ENCODE data around the gene SPTLC3. TPM values are rescaled to one million over a fixed set of nuclear protein-coding genes. Genes with fewer than 3 reads are reported as not detected.

The SPTLC3 gene
- 1 to 10 TPM; 5.5 to 9.7 (median 8.4) TPM for total RNA-seq

DNA sequence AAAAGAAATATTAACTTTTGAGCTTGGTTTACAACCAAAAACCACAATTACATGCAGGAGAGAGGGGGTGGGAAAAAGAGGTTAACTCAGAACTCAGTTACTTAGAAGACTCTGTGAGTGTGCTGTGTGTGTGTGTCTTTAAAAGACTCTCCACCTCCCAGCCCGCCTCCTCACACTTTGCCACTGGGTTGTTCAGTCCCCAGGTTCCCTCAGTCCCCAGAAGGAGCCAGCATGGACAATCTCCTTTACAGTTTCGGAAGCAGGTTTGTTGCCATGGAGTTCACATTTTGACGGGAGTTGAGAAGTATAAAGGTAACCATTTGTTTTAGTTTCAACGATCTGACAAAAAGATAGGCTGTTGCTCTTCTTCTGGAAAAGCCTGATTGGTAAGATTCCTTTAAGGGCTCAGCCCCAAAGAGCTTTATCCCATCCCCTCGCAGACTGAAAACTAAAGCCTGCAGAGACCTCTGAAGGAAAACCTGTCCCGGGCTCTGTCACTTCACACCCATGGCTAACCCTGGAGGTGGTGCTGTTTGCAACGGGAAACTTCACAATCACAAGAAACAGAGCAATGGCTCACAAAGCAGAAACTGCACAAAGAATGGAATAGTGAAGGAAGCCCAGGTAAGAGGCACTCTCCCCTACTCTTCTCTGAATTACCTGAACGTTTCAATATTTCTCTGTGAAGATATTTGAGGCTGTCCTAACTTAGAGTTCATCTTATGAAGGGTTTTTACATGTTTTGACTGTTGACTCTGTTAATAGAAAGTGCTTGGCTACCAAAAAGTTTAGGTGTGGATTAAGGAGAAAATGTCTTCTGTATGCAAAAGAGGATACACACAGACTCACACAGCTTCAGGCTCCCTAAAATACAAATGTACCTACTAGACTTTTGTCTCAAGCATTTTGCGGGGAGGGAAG, at the start of gene SPTLC3:
SPTLC3 (plus strand) TSS at position 212 of the 921 bp plus-strand sequence; CDS start at position 508, 296 bp downstream.
- ATAC-seq (ENCODE audit: low FRiP score) = peak; percentile 62
- DNase-seq (ENCODE audit: low spot score) = no peak
- TF ChIP-seq, protein P1, sequence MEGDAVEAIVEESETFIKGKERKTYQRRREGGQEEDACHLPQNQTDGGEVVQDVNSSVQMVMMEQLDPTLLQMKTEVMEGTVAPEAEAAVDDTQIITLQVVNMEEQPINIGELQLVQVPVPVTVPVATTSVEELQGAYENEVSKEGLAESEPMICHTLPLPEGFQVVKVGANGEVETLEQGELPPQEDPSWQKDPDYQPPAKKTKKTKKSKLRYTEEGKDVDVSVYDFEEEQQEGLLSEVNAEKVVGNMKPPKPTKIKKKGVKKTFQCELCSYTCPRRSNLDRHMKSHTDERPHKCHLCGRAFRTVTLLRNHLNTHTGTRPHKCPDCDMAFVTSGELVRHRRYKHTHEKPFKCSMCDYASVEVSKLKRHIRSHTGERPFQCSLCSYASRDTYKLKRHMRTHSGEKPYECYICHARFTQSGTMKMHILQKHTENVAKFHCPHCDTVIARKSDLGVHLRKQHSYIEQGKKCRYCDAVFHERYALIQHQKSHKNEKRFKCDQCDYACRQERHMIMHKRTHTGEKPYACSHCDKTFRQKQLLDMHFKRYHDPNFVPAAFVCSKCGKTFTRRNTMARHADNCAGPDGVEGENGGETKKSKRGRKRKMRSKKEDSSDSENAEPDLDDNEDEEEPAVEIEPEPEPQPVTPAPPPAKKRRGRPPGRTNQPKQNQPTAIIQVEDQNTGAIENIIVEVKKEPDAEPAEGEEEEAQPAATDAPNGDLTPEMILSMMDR (IDR thresholded peaks at IDR 0.05) = no peak

- ATAC-seq (ENCODE audit: low FRiP score) (no peak), DNase-seq (ENCODE audit: low spot score) (no peak)
Observed at GRCh38 chr20:12961725-12962124, 47.0 kb upstream of the SPTLC3 start.

DNA sequence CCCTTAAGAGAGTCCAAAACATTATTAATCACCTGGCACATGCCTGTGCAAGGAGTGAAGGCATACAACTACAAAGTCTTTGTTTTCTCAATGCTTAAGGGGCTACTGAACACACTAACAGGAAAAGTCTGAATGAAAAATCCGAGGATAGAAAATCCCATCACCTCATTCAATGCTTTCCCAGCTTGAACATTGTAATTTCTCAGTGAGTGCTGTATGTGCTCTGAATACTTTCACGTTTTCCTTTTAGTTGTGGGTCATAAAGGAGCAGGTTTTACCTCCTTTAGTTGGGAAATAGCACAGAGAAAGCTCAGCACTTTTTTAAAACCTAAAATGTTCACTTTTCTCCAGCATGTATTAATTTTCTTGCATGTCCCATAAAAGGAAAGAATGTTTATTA, 45.9 kb upstream of the SPTLC3 start:
- TF ChIP-seq, protein P1 (IDR thresholded peaks at IDR 0.05) = no peak
- ATAC-seq (ENCODE audit: low FRiP score) (no peak), DNase-seq (ENCODE audit: low spot score) (no peak)

More at GRCh38 chr20:12961725-12962124, 47.0 kb upstream of the SPTLC3 start:
- TF ChIP-seq, protein P1 (IDR thresholded peaks at IDR 0.05) = no peak

DNA sequence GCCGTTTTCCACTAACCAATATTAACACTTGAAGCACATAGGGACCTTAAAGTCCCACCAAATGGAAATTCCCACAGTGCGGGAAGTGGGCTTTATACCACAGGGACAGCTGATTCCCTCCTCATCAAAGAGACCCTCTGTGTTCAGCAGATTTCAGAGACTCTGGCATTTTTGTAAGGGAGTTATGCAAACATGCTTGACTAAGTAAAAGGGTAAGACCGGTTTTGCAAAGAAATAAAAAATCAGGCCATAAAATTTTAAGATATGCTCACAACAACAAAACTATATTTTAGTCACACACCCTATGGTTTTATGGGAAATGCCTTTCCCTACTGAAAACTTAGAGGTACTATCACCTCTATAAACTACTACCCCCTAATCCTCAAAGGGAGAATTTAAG, 45.4 kb upstream of the SPTLC3 start:
- TF ChIP-seq, protein P1 (IDR thresholded peaks at IDR 0.05) = no peak
- no peak for DNase-seq (ENCODE audit: low spot score)
- no peak for ATAC-seq (ENCODE audit: low FRiP score)

GRCh38 chr20:12965212-12965869, 43.4 kb upstream of the SPTLC3 start:
- DNase-seq (ENCODE audit: low spot score) = no peak
- TF ChIP-seq, protein P1 (IDR thresholded peaks at IDR 0.05) = no peak
- ATAC-seq (ENCODE audit: low FRiP score) = no peak

DNA sequence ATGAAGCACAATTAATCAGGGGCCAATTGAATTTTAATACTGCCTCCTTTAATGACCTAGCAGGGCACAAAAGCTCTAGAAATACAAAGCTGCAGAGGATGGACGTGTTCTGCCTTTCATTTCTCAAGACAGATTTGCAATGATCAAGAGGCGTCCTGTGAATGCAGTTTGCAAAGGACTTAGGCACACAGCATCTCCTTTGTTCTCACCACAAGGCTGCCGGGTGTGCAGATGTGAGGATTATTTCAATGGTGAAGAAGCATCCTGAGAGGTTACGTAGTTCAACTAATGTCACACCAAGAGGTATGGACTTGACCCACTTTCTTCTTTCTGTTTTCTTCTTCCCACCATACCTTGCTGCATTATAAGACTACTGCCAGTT, 42.9 kb upstream of the SPTLC3 start:
- ATAC-seq (ENCODE audit: low FRiP score) = no peak
- TF ChIP-seq, protein P1 (IDR thresholded peaks at IDR 0.05) = no peak
- no peak for DNase-seq (ENCODE audit: low spot score)

All from omental fat pad (tissue), 4 donors.